Ishikawa (cell line): ENCODE measurements around the gene SP8.

Source experiments
- CEBPB ChIP-seq: IDR thresholded peaks from 2 replicates; pipeline ENCODE4 v1.6.1; 2012
- CREB1 ChIP-seq: IDR thresholded peaks from 2 replicates; pipeline ENCODE4 v1.6.1; 2012; ENCODE audit warnings: low read depth
- EGR1 ChIP-seq: IDR thresholded peaks from 2 replicates; pipeline ENCODE4 v1.6.1; 2012
- EP300 ChIP-seq: IDR thresholded peaks from 2 replicates; pipeline ENCODE4 v1.6.1; 2012; ENCODE audit warnings: borderline replicate concordance
- FOXM1 ChIP-seq: IDR thresholded peaks from 2 replicates; pipeline ENCODE4 v1.6.1; 2012; ENCODE audit warnings: low read depth, borderline replicate concordance
- NFIC ChIP-seq: IDR thresholded peaks from 2 replicates; pipeline ENCODE4 v1.6.1; 2012
- RAD21 ChIP-seq: IDR thresholded peaks from 2 replicates; pipeline ENCODE4 v1.6.1; 2012; ENCODE audit warnings: low read depth
- TAF1 ChIP-seq: IDR thresholded peaks from 2 replicates; pipeline ENCODE4 v1.6.1; 2012; ENCODE audit warnings: low read depth, mild to moderate bottlenecking
- TCF12 ChIP-seq: IDR thresholded peaks from 2 replicates; pipeline ENCODE4 v1.6.1; 2012; ENCODE audit warnings: low read depth
- TEAD4 ChIP-seq: IDR thresholded peaks from 2 replicates; pipeline ENCODE4 v1.6.1; 2012
- USF1 ChIP-seq: IDR thresholded peaks from 2 replicates; pipeline ENCODE4 v1.6.1; 2012
- YY1 ChIP-seq: IDR thresholded peaks from 2 replicates; pipeline ENCODE4 v1.6.1; 2012; ENCODE audit warnings: low read depth
- ZBTB7A ChIP-seq: IDR thresholded peaks from 2 replicates; pipeline ENCODE4 v1.6.1; 2012; ENCODE audit warnings: low read depth
- TF ChIP-seq, protein P1 (sequence below): IDR thresholded peaks from 2 replicates; pipeline ENCODE4 v1.6.1; 2012
- TF ChIP-seq, protein P2 (sequence below): IDR thresholded peaks from 2 replicates; pipeline ENCODE4 v1.6.1; 2012; ENCODE audit warnings: low read depth, mild to moderate bottlenecking

Gene SP8

DNA sequence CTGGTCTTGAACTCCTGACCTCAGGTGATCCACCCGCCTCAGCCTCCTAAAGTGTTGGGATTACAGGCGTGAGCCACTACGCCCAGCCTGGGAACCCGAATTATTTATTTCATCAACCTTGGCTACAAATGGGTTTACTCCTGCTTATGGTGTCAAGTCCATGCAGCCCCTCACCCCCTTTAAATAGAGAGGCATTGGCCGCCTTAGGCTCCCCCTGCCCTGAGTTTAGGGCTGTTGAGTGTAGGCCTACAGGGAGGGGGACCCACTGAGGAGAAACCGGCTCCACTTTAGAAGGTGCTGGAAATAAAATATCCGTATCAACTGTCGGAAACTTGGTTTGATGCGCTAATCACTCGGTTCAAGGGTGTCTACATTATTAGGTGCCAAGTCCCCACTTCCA, 8.7 kb upstream of the SP8 start:
- TF ChIP-seq, protein P1, sequence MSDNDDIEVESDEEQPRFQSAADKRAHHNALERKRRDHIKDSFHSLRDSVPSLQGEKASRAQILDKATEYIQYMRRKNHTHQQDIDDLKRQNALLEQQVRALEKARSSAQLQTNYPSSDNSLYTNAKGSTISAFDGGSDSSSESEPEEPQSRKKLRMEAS, result no peak
- TF ChIP-seq YY1 (no peak), TEAD4 (no peak), EP300 (no peak), NFIC (no peak), TCF12 (no peak), TAF1 (no peak), USF1 (no peak), CREB1 (no peak), RAD21 (no peak), EGR1 (no peak), ZBTB7A (no peak), CEBPB (no peak), FOXM1 (no peak)
- TF ChIP-seq, protein P2, sequence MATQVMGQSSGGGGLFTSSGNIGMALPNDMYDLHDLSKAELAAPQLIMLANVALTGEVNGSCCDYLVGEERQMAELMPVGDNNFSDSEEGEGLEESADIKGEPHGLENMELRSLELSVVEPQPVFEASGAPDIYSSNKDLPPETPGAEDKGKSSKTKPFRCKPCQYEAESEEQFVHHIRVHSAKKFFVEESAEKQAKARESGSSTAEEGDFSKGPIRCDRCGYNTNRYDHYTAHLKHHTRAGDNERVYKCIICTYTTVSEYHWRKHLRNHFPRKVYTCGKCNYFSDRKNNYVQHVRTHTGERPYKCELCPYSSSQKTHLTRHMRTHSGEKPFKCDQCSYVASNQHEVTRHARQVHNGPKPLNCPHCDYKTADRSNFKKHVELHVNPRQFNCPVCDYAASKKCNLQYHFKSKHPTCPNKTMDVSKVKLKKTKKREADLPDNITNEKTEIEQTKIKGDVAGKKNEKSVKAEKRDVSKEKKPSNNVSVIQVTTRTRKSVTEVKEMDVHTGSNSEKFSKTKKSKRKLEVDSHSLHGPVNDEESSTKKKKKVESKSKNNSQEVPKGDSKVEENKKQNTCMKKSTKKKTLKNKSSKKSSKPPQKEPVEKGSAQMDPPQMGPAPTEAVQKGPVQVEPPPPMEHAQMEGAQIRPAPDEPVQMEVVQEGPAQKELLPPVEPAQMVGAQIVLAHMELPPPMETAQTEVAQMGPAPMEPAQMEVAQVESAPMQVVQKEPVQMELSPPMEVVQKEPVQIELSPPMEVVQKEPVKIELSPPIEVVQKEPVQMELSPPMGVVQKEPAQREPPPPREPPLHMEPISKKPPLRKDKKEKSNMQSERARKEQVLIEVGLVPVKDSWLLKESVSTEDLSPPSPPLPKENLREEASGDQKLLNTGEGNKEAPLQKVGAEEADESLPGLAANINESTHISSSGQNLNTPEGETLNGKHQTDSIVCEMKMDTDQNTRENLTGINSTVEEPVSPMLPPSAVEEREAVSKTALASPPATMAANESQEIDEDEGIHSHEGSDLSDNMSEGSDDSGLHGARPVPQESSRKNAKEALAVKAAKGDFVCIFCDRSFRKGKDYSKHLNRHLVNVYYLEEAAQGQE, result no peak

GRCh38 chr7:20794676-20795075, 8.0 kb upstream of the SP8 start:
- TF ChIP-seq CREB1, result no peak
- TF ChIP-seq ZBTB7A, result no peak
- no peak for TF ChIP-seq YY1
- TF ChIP-seq TCF12, result no peak
- TF ChIP-seq EP300, result no peak
- TF ChIP-seq, protein P2, result no peak
- TF ChIP-seq, protein P1, result no peak
- no peak for TF ChIP-seq TAF1
- TF ChIP-seq NFIC, result no peak
- no peak for TF ChIP-seq USF1
- no peak for TF ChIP-seq EGR1
- TF ChIP-seq CEBPB, result no peak
- no peak for TF ChIP-seq FOXM1
- TF ChIP-seq TEAD4, result no peak
- no peak for TF ChIP-seq RAD21

GRCh38 chr7:20793694-20794394, 7.2 kb upstream of the SP8 start:
- TF ChIP-seq, protein P2, result no peak
- TF ChIP-seq EP300 (no peak), ZBTB7A (no peak), CREB1 (no peak), USF1 (no peak), TEAD4 (no peak; the same call in 1 of the 2 replicates), TCF12 (no peak), YY1 (no peak), EGR1 (no peak)

DNA sequence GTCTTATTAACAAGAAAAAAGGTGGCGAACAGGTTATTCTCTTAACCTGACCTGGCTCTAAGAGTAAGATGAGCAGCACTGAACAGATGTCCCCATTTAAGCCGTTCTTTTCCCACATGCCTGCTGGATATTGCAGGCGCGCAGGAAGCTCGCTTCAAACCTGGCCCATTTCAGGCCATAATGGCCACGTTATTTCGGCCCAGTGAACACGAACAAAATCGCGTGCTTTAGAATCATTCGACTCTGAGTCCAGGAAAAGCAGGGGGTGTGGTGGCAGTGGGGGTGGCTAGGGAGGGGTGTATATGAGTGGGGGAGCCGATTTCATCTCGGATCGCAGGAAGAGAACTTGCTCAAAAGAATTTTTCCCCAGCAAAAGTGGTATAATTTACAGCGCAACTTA, 6.6 kb upstream of the SP8 start:
- TF ChIP-seq TCF12 (peak; percentile 93), USF1 (peak; percentile 19; the same call in 1 of the 2 replicates), RAD21 (peak; percentile 23; the same call in 1 of the 2 replicates), ZBTB7A (no peak), YY1 (peak; percentile 67), EP300 (peak; percentile 97), EGR1 (no peak), FOXM1 (peak; percentile 93), TEAD4 (peak; percentile 84), NFIC (peak; percentile 73), CEBPB (no peak; the same call in 1 of the 2 replicates)
- TF ChIP-seq, protein P1, result peak; percentile 77
